ENCODE results near the gene TMIGD3. TPM values are rescaled to one million over a fixed set of nuclear protein-coding genes. Genes with fewer than 3 reads are reported as not detected.
A peak's percentile ranks its signal among the peaks of the same experiment; 100 is the strongest.

TMIGD3 gene
- polyA plus RNA-seq, 1 donor (not counting 4 experiments of a cell fraction or from before 2014, with no cell fraction given): not detected

DNA sequence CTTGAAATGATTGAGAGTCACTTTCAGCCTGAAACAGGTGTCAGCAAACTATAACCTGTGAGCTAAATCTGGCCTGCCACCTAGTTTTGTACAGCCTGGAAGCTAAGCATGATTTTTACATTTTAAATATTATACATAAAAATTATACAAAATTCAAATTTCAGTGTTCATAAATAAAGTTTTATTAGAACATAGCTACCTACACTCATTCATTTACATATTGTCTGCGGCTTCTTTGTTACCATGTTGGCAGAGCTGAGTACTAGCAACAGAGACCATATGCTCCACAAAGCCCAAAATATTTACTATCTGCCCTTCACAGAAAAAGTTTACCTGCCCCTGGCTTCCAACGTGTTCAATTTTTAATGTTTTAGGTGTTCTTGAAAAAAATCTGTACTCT lies 37.7 kb downstream of the TMIGD3 start:
- Histone ChIP-seq H3K9me1 (ENCODE audit: control insufficient read depth, extremely low read depth, insufficient read depth, low read length) (no peaks in the 10 kb centered on the region), H3K79me2 (ENCODE audit: control insufficient read depth, insufficient read depth, low read length) (no peaks in the 10 kb centered on the region), H3K4me2 (ENCODE audit: control insufficient read depth, extremely low read depth, insufficient read depth, low read depth, low read length) (no peak overlapping the region), H3K4me1 (ENCODE audit: control insufficient read depth, extremely low read depth, insufficient read depth, low read length) (peaks cover 3% of the 10 kb centered on the region), H4K20me1 (ENCODE audit: control insufficient read depth, extremely low read depth, insufficient read depth, low read length) (no peaks in the 10 kb centered on the region), H3K36me3 (ENCODE audit: control insufficient read depth in 2 of 2, extremely low read depth in 1 of 2, insufficient read depth in 2 of 2, low read length in 2 of 2) (peaks cover 2 to 7% of the 10 kb centered on the region in 2 experiments), H3K4me3 (ENCODE audit: control insufficient read depth in 2 of 3, extremely low read depth in 1 of 3, insufficient read depth in 2 of 3, low read depth in 1 of 3, low read length in 3 of 3) (no peak overlapping the region), H3K9me3 (ENCODE audit: control insufficient read depth, low read depth, low read length) (no peaks in the 10 kb centered on the region), H3K27me3 (ENCODE audit: control insufficient read depth, extremely low read depth, insufficient read depth, low read length) (no peaks in the 10 kb centered on the region), H2AFZ (ENCODE audit: control insufficient read depth, low read length) (no peak overlapping the region), H3K27ac (ENCODE audit: control insufficient read depth, insufficient read depth, low read length) (no peak overlapping the region), H3K9ac (ENCODE audit: control insufficient read depth, extremely low read depth, insufficient read depth, low read length) (no peak overlapping the region)
- FAIRE-seq (no peak), DNase-seq (ENCODE audit: low read depth, low spot score) (no peak)
- dilution Hi-C loops (cut with MboI; ENCODE audit: extremely low pct_ligation_motif_present, low sequenced_read_pairs): no loop called here
- TF ChIP-seq, protein P1, sequence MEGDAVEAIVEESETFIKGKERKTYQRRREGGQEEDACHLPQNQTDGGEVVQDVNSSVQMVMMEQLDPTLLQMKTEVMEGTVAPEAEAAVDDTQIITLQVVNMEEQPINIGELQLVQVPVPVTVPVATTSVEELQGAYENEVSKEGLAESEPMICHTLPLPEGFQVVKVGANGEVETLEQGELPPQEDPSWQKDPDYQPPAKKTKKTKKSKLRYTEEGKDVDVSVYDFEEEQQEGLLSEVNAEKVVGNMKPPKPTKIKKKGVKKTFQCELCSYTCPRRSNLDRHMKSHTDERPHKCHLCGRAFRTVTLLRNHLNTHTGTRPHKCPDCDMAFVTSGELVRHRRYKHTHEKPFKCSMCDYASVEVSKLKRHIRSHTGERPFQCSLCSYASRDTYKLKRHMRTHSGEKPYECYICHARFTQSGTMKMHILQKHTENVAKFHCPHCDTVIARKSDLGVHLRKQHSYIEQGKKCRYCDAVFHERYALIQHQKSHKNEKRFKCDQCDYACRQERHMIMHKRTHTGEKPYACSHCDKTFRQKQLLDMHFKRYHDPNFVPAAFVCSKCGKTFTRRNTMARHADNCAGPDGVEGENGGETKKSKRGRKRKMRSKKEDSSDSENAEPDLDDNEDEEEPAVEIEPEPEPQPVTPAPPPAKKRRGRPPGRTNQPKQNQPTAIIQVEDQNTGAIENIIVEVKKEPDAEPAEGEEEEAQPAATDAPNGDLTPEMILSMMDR (optimal IDR thresholded peaks at IDR 0.05 in 1 of 3, IDR thresholded peaks at IDR 0.05 in 1 of 3, conservative IDR thresholded peaks at IDR 0.05 in 1 of 3; ENCODE audit: extremely low read depth in 1 of 3, insufficient read depth in 2 of 3, low read length in 3 of 3): no peak
- TF ChIP-seq EZH2 (IDR thresholded peaks at IDR 0.05; ENCODE audit: low read length): no peak

DNA sequence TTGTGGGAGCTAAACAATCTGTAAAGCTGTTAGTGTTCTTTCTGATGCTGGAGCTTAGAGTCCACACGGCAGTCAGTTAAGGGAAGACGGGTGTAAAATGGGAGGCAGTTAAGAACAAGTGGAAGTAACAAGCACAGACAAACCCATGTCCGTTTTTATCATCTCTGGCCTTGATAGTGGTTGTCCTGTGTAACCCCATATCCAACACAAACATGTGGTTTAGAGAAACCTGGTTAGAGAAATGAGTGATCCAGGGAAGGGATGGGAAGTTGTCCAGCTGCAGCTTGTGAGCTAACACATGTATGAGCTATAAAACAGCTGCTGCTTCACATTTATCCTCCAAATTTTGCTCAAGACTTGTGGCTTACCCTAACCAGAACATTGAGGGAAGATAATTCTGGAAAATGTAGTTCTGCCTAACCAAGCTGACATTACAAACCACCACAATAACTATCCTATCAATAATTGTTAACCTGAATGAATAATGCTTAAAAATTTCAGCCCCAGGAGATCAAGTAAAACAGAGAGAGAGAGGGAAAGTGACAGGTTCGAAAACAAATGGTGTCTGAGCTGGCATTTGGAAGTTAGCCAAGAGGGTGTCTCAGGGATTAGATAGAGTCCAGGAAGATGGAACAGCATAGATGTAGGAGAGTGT lies 40.3 kb downstream of the TMIGD3 start:
- dilution Hi-C loops (cut with MboI; ENCODE audit: extremely low pct_ligation_motif_present, low sequenced_read_pairs): no loop called here
- no peak overlapping the region for H3K27ac ChIP-seq (ENCODE audit: control insufficient read depth, insufficient read depth, low read length)

More for the DNA sequence above, 40.3 kb downstream of the TMIGD3 start:
- peak; percentile 17 for FAIRE-seq
- no peaks in the 10 kb centered on the region for H3K79me2 ChIP-seq (ENCODE audit: control insufficient read depth, insufficient read depth, low read length)
- no peak overlapping the region for H2AFZ ChIP-seq (ENCODE audit: control insufficient read depth, low read length)
- H3K27me3 ChIP-seq (ENCODE audit: control insufficient read depth, extremely low read depth, insufficient read depth, low read length): no peaks in the 10 kb centered on the region
- no peak overlapping the region for H3K9ac ChIP-seq (ENCODE audit: control insufficient read depth, extremely low read depth, insufficient read depth, low read length)
- H3K4me3 ChIP-seq (ENCODE audit: control insufficient read depth in 2 of 3, extremely low read depth in 1 of 3, insufficient read depth in 2 of 3, low read depth in 1 of 3, low read length in 3 of 3): no peak overlapping the region
- DNase-seq (ENCODE audit: low read depth, low spot score): no peak
- no peaks in the 10 kb centered on the region for H4K20me1 ChIP-seq (ENCODE audit: control insufficient read depth, extremely low read depth, insufficient read depth, low read length)
- TF ChIP-seq EZH2 (IDR thresholded peaks at IDR 0.05; ENCODE audit: low read length): no peak
- TF ChIP-seq, protein P1 (optimal IDR thresholded peaks at IDR 0.05 in 1 of 3, IDR thresholded peaks at IDR 0.05 in 1 of 3, conservative IDR thresholded peaks at IDR 0.05 in 1 of 3; ENCODE audit: extremely low read depth in 1 of 3, insufficient read depth in 2 of 3, low read length in 3 of 3): no peak
- no peaks in the 10 kb centered on the region for H3K9me1 ChIP-seq (ENCODE audit: control insufficient read depth, extremely low read depth, insufficient read depth, low read length)
- H3K36me3 ChIP-seq (ENCODE audit: control insufficient read depth in 2 of 2, extremely low read depth in 1 of 2, insufficient read depth in 2 of 2, low read length in 2 of 2): peaks cover 6 to 15% of the 10 kb centered on the region in 2 experiments
- H3K9me3 ChIP-seq (ENCODE audit: control insufficient read depth, low read depth, low read length): no peaks in the 10 kb centered on the region
- peaks cover 3% of the 10 kb centered on the region for H3K4me1 ChIP-seq (ENCODE audit: control insufficient read depth, extremely low read depth, insufficient read depth, low read length)
- no peak overlapping the region for H3K4me2 ChIP-seq (ENCODE audit: control insufficient read depth, extremely low read depth, insufficient read depth, low read depth, low read length)
